WI38 (cell line): Measurements from ENCODE around the gene TYW1.
"Not testable (repeated sequence)": the region's sequence is repeated elsewhere in the genome, so short reads cannot be mapped to it uniquely, and the experiment has no call there.

Experiments used
- H3K4me3 ChIP-seq: 2 replicates; pipeline ENCODE4 v1.5.1; 2011; ENCODE audit warnings: low read depth, mild to moderate bottlenecking, control low read depth, low read length
- TF ChIP-seq, protein P1 (sequence below): IDR thresholded peaks from 2 replicates; pipeline ENCODE4 v1.5.1; 2012; ENCODE audit warnings: low read depth, mild to moderate bottlenecking, control low read depth, low read length

TYW1 gene

DNA sequence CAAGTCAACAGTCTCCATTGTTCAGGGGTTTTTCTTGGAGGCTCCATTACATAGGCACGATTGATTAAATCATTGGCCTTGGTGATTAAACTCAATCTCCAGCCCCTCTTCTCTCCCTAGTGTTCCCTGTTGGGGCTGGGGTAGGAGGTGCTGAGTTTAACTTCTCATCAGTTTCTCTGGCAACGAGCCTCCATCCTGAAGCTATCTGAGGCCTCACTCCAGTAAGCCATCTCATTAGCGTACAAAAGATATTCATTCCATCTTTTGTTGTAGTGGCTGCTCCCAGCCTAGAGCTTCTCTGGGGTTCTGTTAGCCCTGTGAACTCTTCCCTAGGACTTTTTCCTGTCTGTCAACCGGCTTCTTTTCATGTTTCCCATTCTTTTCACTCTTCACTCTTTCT lies 11.6 kb downstream of the TYW1 start:
- H3K4me3 ChIP-seq: no peak overlapping the region
- TF ChIP-seq, protein P1, sequence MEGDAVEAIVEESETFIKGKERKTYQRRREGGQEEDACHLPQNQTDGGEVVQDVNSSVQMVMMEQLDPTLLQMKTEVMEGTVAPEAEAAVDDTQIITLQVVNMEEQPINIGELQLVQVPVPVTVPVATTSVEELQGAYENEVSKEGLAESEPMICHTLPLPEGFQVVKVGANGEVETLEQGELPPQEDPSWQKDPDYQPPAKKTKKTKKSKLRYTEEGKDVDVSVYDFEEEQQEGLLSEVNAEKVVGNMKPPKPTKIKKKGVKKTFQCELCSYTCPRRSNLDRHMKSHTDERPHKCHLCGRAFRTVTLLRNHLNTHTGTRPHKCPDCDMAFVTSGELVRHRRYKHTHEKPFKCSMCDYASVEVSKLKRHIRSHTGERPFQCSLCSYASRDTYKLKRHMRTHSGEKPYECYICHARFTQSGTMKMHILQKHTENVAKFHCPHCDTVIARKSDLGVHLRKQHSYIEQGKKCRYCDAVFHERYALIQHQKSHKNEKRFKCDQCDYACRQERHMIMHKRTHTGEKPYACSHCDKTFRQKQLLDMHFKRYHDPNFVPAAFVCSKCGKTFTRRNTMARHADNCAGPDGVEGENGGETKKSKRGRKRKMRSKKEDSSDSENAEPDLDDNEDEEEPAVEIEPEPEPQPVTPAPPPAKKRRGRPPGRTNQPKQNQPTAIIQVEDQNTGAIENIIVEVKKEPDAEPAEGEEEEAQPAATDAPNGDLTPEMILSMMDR: no peak

GRCh38 chr7:67009677-67010076 lies 13.0 kb downstream of the TYW1 start:
- not testable (repeated sequence) for H3K4me3 ChIP-seq

- H3K4me3 ChIP-seq: not testable (repeated sequence)
Observed at GRCh38 chr7:67014076-67014622, 17.5 kb downstream of the TYW1 start.

GRCh38 chr7:67017971-67018370 lies 21.3 kb downstream of the TYW1 start:
- not testable (repeated sequence) for H3K4me3 ChIP-seq

GRCh38 chr7:67018940-67019339 lies 22.3 kb downstream of the TYW1 start:
- TF ChIP-seq, protein P1: no peak

GRCh38 chr7:67019562-67020390 lies 23.1 kb downstream of the TYW1 start:
- TF ChIP-seq, protein P1: no peak
- H3K4me3 ChIP-seq: no peak overlapping the region

More at GRCh38 chr7:67018940-67019339, 22.3 kb downstream of the TYW1 start:
- H3K4me3 ChIP-seq: no peak overlapping the region

- no peak overlapping the region for H3K4me3 ChIP-seq
- TF ChIP-seq, protein P1: no peak
Observed at GRCh38 chr7:67021260-67021659, 24.6 kb downstream of the TYW1 start.

DNA sequence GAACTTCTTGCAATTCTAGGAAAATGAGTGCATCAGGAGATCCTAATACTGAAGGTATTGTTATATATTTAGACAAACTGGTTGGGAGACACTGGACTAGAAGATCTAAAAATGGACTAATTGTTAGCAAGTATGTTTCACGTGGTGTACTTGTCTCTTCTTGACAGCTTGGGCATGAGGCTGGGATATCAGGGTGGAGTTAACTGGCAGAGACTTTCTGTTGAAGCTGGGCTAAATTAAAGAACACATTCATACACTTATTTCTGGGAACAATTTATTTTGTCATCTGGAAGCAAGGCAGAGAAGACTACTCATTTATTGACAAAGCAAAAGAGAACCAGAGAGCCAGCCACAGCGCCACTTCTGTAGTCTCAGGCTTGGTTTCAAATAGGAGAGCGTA lies 25.9 kb downstream of the TYW1 start:
- H3K4me3 ChIP-seq: no peak overlapping the region
- TF ChIP-seq, protein P1: no peak

GRCh38 chr7:67025459-67025858 lies 28.8 kb downstream of the TYW1 start:
- H3K4me3 ChIP-seq: not testable (repeated sequence)

DNA sequence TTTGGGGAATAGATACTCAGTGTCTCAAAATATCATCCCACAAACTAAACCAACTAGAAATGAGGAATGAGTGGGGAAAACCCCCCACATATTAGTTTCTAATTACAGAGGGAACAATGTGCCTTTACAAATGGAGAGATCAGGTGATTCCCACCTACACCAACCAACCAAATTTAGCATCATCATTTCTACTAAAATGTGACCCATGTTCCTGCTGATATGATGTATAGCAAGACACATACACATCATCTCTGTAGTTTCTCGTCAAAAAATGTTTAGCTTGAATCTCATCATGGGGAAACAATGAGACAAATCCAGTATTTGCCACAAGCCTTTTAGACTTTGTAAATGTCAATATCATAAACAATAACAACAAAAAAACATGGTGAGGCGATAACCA lies 35.1 kb downstream of the TYW1 start:
- H3K4me3 ChIP-seq: not testable (repeated sequence)
